ENCODE results near the gene INSRR.

INSRR gene

DNA sequence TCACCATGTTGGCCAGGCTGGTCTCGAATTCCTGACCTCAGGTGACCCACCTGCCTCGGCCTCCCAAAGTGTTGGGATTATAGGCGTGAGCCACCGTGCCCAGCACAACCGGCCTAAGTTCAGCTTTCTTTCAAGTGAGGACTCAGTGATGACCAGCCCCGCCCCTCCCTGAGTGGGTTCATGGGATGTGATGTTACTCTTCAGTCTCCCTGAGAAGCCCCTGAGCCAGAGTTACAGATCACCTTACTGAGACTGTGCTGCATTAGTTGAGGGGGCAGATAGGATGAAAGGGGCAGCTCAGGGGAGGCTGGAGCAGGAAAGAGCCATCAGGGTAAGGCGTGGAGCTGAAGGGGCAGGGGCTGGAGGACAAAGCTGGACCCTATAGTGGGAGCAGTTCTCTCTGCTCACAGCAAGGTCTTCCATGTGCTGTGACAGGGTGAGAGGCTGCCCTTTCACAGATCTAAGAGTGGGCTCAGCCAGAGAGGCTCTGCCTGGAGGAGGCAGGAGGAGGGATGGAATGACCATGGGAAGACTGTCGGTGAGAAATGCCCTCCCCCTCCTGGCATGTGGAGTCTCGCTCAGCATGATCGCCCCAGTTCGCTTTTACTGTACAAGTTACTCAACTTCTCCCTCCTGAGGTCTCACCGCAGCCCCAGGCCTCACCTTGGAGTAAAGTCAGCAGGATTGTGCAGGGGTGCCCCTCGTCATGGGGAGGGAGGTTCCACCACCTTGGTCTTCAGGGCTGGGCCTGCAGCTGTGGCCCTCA, 55.6 kb downstream of the INSRR start:
- DNase-seq: no peak

DNA sequence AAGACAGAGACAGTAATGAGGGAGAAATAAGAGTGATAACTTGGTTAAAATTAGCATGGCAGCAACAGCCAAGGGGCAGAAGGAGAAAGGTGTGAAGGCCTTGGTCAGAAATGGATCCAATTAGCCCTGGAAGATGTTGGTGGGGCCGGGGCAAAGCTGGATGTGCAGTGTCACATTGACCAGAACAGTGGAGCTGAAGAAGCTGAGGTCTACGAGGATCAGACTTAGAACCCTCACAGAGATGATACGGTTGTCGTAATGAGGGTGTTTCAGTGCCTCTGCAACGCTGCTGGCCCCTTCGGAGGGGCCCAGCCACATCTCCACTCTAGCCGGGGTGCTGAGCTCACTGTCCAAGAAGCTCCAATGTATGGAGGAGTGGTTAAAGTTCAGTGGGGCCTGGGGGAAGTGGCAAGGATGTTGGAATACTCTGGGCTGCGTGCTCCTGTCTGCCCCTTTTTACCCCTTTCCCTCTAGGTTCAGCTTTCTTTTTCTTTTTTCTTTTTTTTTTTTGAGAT, 56.4 kb downstream of the INSRR start:
- DNase-seq: no peak

DNA sequence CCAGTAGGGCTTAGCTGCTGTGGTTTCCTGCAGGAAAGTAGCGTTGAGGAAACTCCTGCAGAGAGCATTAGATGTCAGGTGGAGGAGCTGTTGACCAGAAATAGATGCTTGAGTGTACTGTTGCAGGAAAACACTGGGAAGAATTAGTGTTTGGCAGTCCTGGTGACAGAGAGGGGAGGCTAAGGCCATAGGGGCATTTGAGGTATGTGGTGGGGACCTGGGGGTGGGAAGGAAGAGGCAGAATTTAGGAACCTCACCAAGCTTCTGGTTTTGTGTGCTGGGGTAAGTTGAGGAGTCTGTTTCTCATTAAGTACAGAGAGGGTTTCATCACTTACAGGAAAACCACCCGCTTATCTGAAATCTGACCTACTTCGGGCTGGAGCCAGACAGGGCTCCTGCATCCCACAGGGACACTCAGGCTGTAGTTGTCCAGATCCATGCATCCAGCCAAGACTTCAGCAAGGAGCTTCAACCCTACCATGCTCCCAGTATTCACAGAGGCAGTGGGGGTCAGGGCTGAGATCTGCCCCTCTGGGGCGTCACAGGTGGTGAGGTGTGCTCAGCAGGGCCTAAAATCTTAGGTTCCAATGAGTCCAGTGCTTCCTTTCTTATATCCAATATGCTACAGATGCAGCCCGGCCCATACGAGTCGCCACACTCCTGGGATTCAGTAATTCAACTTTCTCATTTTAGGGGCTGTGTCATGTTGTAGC, 57.4 kb downstream of the INSRR start:
- DNase-seq: no peak

GRCh38 chr1:156797212-156797871, 61.6 kb downstream of the INSRR start:
- DNase-seq: peak; percentile 32

DNA sequence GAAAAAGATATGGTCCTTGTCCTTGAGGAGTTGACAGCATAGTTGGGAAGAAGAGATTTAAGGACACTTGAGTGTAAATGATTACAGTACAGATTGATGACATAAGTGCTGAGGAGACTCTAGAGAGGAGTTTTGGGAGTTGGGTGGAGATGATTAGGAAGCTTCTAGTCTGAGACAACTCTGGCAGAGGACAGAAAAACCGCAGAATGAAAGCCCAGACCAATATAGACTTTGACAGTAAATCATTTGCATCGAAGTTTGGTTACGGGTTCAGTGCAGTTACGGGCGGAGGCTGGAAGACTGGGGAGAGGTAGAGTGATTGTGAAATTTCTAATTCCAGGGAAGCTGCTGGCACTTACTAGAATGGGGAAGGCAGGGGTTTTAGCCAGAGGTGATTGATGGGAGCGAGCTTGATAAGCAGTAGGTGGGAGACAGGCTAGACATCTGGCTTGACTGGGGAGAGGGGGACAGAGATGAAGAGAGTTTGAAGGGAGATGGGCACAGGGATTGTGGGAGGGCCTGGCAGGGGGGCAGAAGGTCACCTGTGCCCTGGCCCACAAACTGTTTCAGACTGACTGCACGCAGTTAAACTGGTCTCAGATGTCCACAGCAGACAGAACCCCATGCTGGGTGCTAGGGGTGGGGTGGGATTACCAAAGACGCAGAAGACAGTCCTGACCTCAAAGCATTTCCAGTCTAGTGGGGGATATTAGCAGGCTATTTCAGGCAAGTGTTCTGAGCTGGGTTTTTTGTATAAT, 62.4 kb downstream of the INSRR start:
- DNase-seq: no peak

GRCh38 chr1:156795787-156796186, 63.1 kb downstream of the INSRR start:
- DNase-seq: no peak

DNA sequence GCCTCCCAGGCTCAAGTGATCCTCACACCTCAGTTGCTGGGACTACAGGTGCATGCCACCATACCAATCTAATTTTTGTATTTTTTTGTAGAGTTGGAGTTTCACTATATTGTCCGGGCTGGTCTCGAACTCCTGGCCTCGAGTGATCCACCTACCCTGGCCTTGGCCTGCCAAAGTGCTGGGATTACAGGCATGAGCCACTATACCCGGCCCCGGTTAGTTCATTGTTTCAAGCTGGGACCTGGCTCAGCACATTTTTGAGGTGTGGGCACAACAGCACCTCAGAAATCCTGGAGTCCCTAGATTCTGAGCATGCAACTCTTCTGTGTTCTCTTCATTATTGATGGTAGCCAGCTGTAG, 63.6 kb downstream of the INSRR start:
- no peak for DNase-seq

GRCh38 chr1:156794506-156795373, 64.2 kb downstream of the INSRR start:
- no peak for DNase-seq

All from NCI-H510A (cell line).